GM12864 (cell line): Measurements from ENCODE around the gene KCNIP1.

ENCODE experiments used
- DNase-seq: peaks from one replicate; pipeline ENCODE4 v3.0.0-alpha.2; 2011; ENCODE audit warnings: low read depth
- H3K4me3 ChIP-seq: 2 replicates; pipeline ENCODE4 v1.5.1; 2011; ENCODE audit warnings: mild to moderate bottlenecking, low read depth, low read length, control low read depth
- CTCF ChIP-seq: IDR thresholded peaks from 2 replicates; pipeline ENCODE4 v1.5.1; 2011; ENCODE audit warnings: low read depth, mild to moderate bottlenecking, moderate library complexity, low read length, control low read depth, inconsistent platforms; ENCODE audit errors: missing control alignments

KCNIP1 gene

GRCh38 chr5:170488570-170488969 is 15.2 kb upstream of the KCNIP1 start:
- DNase-seq: no peak
- TF ChIP-seq CTCF: no peak
- no peak overlapping the region for H3K4me3 ChIP-seq

- DNase-seq: no peak
- H3K4me3 ChIP-seq: no peak overlapping the region
- no peak for TF ChIP-seq CTCF
Observed at GRCh38 chr5:170489199-170489598, 14.6 kb upstream of the KCNIP1 start.

GRCh38 chr5:170490381-170490780 is 13.4 kb upstream of the KCNIP1 start:
- DNase-seq: no peak
- no peak for TF ChIP-seq CTCF
- no peak overlapping the region for H3K4me3 ChIP-seq

GRCh38 chr5:170491479-170491878 is 12.3 kb upstream of the KCNIP1 start:
- H3K4me3 ChIP-seq: no peak overlapping the region
- DNase-seq: no peak
- no peak for TF ChIP-seq CTCF

- no peak for DNase-seq
- no peak overlapping the region for H3K4me3 ChIP-seq
- TF ChIP-seq CTCF: no peak
Observed at GRCh38 chr5:170493028-170493820, 10.6 kb upstream of the KCNIP1 start.

GRCh38 chr5:170494041-170494440 is 9.8 kb upstream of the KCNIP1 start:
- TF ChIP-seq CTCF: no peak
- H3K4me3 ChIP-seq: no peak overlapping the region
- DNase-seq: no peak
